GM19193 (cell line): ENCODE results near the gene RAB14.

Source experiments
- POLR2A ChIP-seq: IDR thresholded peaks from 4 replicates; pipeline ENCODE4 v1.6.1; 2011; ENCODE audit not compliant: insufficient read depth, insufficient read length; ENCODE audit errors: extremely low read depth

Gene RAB14

GRCh38 chr9:121201738-121202533 is at the start of gene RAB14:
Gene RAB14, minus strand, starts transcription at chr9:121201869. Its CDS starts 8,457 bp downstream, at chr9:121193412.
- peak; percentile 82 for TF ChIP-seq POLR2A

GRCh38 chr9:121249563-121249962 is 47.9 kb upstream of the RAB14 start:
- TF ChIP-seq POLR2A, result no peak

GRCh38 chr9:121246821-121247561 is 45.3 kb upstream of the RAB14 start:
- no peak for TF ChIP-seq POLR2A

GRCh38 chr9:121242959-121243346 is 41.3 kb upstream of the RAB14 start:
- TF ChIP-seq POLR2A, result no peak

GRCh38 chr9:121242219-121242958 is 40.7 kb upstream of the RAB14 start:
- no peak for TF ChIP-seq POLR2A

- no peak for TF ChIP-seq POLR2A
These were observed 38.9 kb upstream of the RAB14 start for GRCh38 chr9:121240472-121241135.

- no peak for TF ChIP-seq POLR2A
These were observed 38.2 kb upstream of the RAB14 start for GRCh38 chr9:121239851-121240250.

- TF ChIP-seq POLR2A, result no peak
These were observed 37.4 kb upstream of the RAB14 start for GRCh38 chr9:121239071-121239470.

GRCh38 chr9:121237916-121238315 is 36.2 kb upstream of the RAB14 start:
- TF ChIP-seq POLR2A, result no peak

GRCh38 chr9:121235512-121235911 is 33.8 kb upstream of the RAB14 start:
- no peak for TF ChIP-seq POLR2A

- no peak for TF ChIP-seq POLR2A
These were observed 33.1 kb upstream of the RAB14 start for GRCh38 chr9:121234832-121235161.

GRCh38 chr9:121233906-121234831 is 32.5 kb upstream of the RAB14 start:
- TF ChIP-seq POLR2A, result no peak

- TF ChIP-seq POLR2A, result no peak
These were observed 30.6 kb upstream of the RAB14 start for GRCh38 chr9:121232251-121232650.

- TF ChIP-seq POLR2A, result no peak
These were observed 28.6 kb upstream of the RAB14 start for GRCh38 chr9:121230256-121230655.
